ENCODE data around the gene SCAF4. TPM values are rescaled to one million over a fixed set of nuclear protein-coding genes. Genes with fewer than 3 reads are reported as not detected.

SCAF4 gene
- total and polyA plus RNA-seq, 2 donors (not counting 1 experiment from before 2014, with no cell fraction given), result 42.3 to 110 TPM

DNA sequence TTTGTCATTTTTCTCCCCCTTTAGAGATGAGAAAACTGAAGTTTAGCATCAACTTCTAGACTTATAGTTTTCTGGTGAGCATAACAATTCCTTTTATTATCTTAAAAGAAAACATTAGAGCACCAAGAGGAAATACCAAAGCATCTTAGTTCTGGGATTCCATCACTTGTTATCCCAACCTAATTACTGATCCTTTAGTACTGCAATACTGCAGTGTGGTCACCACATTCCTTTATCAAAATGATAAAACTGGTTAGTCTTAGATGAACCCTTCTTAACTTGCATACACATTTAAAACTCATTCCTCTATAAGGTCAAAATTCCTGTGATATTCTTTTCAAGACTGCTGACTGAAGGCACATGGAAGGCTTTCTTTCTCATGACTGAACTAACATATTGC, 49.3 kb downstream of the SCAF4 start:
- intact Hi-C loops (cut with micrococcal nuclease), result no loop called here
- Histone ChIP-seq H3K79me2 (ENCODE audit: control insufficient read depth, insufficient read depth, low read length) (no peaks in the 10 kb centered on the region), H3K9me3 (ENCODE audit: control extremely low read depth in 1 of 3, control insufficient read depth in 2 of 3, insufficient read depth in 1 of 3, low read length in 2 of 3) (no peaks in the 10 kb centered on the region), H3K36me3 (replicated peaks in 1 of 2; ENCODE audit: control extremely low read depth in 1 of 2, control insufficient read depth in 1 of 2, extremely low read depth in 1 of 2, insufficient read depth in 2 of 2, low read length in 1 of 2) (peaks cover 26 to 52% of the 10 kb centered on the region in 2 experiments), H3K9ac (ENCODE audit: low read length) (no peak overlapping the region), H3K27me3 (replicated peaks in 1 of 4; ENCODE audit: control extremely low read depth in 1 of 4, control insufficient read depth in 3 of 4, insufficient read depth in 4 of 4, low read length in 3 of 4) (no peaks in the 10 kb centered on the region), H3K4me3 (ENCODE audit: control extremely low read depth in 1 of 5, extremely low read depth in 1 of 5, insufficient read depth in 1 of 5, low read depth in 2 of 5, low read length in 4 of 5) (no peak overlapping the region), H3K4me2 (replicated peaks; ENCODE audit: low read depth, low read length, poor library complexity, severe bottlenecking) (no peak overlapping the region), H3K27ac (ENCODE audit: low read length in 2 of 2) (no peak overlapping the region), H3K4me1 (ENCODE audit: control insufficient read depth in 2 of 2, insufficient read depth in 2 of 2, low read length in 2 of 2) (no peaks in the 10 kb centered on the region), H2AFZ (ENCODE audit: insufficient read depth, low read depth, low read length, poor library complexity, severe bottlenecking) (no peak overlapping the region), H4K20me1 (ENCODE audit: control insufficient read depth, insufficient read depth, low read length, poor library complexity, severe bottlenecking) (peaks cover 11% of the 10 kb centered on the region)
- ChIA-PET CTCF (no interaction called here), POLR2A (no interaction called here)
- TF ChIP-seq, protein P1, sequence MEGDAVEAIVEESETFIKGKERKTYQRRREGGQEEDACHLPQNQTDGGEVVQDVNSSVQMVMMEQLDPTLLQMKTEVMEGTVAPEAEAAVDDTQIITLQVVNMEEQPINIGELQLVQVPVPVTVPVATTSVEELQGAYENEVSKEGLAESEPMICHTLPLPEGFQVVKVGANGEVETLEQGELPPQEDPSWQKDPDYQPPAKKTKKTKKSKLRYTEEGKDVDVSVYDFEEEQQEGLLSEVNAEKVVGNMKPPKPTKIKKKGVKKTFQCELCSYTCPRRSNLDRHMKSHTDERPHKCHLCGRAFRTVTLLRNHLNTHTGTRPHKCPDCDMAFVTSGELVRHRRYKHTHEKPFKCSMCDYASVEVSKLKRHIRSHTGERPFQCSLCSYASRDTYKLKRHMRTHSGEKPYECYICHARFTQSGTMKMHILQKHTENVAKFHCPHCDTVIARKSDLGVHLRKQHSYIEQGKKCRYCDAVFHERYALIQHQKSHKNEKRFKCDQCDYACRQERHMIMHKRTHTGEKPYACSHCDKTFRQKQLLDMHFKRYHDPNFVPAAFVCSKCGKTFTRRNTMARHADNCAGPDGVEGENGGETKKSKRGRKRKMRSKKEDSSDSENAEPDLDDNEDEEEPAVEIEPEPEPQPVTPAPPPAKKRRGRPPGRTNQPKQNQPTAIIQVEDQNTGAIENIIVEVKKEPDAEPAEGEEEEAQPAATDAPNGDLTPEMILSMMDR (IDR thresholded peaks at IDR 0.05), result no peak
- TF ChIP-seq EZH2 (IDR thresholded peaks at IDR 0.05; ENCODE audit: borderline replicate concordance, insufficient read depth, low read depth, low read length, poor library complexity, severe bottlenecking), result no peak
- ATAC-seq (ENCODE audit: low read depth), result no peak
- DNase-seq, result no peak
- no peak overlapping the region for H3K27ac Mint-ChIP-seq
- no peak overlapping the region for H3K4me3 Mint-ChIP-seq
- no peaks in the 10 kb centered on the region for H3K27me3 Mint-ChIP-seq
- H3K4me1 Mint-ChIP-seq, result no peaks in the 10 kb centered on the region
- no peaks in the 10 kb centered on the region for H3K9me3 Mint-ChIP-seq (ENCODE audit: insufficient read depth)

DNA sequence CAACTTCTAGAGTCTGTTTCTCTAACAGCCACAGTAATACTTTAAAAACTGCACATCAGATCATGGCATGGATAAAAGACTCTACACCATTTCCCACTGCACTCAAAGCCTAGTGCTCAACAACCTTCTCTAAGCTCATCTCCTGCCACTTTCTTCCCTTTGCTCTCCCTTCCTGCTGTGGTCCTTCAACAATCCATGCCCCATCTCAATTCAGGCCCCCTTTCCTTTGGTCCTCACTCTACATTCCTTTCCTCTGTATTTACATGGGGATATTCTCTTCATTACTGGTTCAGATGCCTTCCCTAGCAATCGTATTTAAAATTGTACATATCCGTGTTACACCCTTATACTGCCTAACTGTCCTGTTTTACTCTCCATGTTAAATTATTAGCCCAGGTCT, 53.4 kb downstream of the SCAF4 start:
- no peaks in the 10 kb centered on the region for H3K9me3 ChIP-seq (ENCODE audit: control extremely low read depth in 1 of 3, control insufficient read depth in 2 of 3, insufficient read depth in 1 of 3, low read length in 2 of 3)
- H3K4me3 ChIP-seq (ENCODE audit: control extremely low read depth in 1 of 5, extremely low read depth in 1 of 5, insufficient read depth in 1 of 5, low read depth in 2 of 5, low read length in 4 of 5), result no peak overlapping the region
- no peaks in the 10 kb centered on the region for H3K27me3 Mint-ChIP-seq
- H3K4me1 Mint-ChIP-seq, result no peaks in the 10 kb centered on the region
- DNase-seq (no peak), ATAC-seq (ENCODE audit: low read depth) (no peak)
- ChIA-PET CTCF (no interaction called here), POLR2A (interaction anchor here (0.6 kb wide), 1 partner anchor 172 kb away, joined by 3 read pairs; no protein-coding TSS in a partner anchor)
- intact Hi-C loops (cut with micrococcal nuclease), result no loop called here
- WGBS (ENCODE audit: insufficient coverage), result no CpG with 5 or more reads among the region's 2 CpGs
- H3K9ac ChIP-seq (ENCODE audit: low read length), result no peak overlapping the region
- peaks cover 6 to 10% of the 10 kb centered on the region in 2 donors for H3K4me1 ChIP-seq (ENCODE audit: control insufficient read depth in 2 of 2, insufficient read depth in 2 of 2, low read length in 2 of 2)
- no peaks in the 10 kb centered on the region for H4K20me1 ChIP-seq (ENCODE audit: control insufficient read depth, insufficient read depth, low read length, poor library complexity, severe bottlenecking)
- no peaks in the 10 kb centered on the region for H3K9me3 Mint-ChIP-seq (ENCODE audit: insufficient read depth)
- peaks cover 11 to 18% of the 10 kb centered on the region in 2 experiments for H3K36me3 ChIP-seq (replicated peaks in 1 of 2; ENCODE audit: control extremely low read depth in 1 of 2, control insufficient read depth in 1 of 2, extremely low read depth in 1 of 2, insufficient read depth in 2 of 2, low read length in 1 of 2)
- H3K27ac Mint-ChIP-seq, result no peak overlapping the region
- H3K27ac ChIP-seq (ENCODE audit: low read length in 2 of 2), result no peak overlapping the region
- no peaks in the 10 kb centered on the region for H3K27me3 ChIP-seq (replicated peaks in 1 of 4; ENCODE audit: control extremely low read depth in 1 of 4, control insufficient read depth in 3 of 4, insufficient read depth in 4 of 4, low read length in 3 of 4)
- no peaks in the 10 kb centered on the region for H3K79me2 ChIP-seq (ENCODE audit: control insufficient read depth, insufficient read depth, low read length)
- H3K4me2 ChIP-seq (replicated peaks; ENCODE audit: low read depth, low read length, poor library complexity, severe bottlenecking), result no peak overlapping the region
- TF ChIP-seq EZH2 (IDR thresholded peaks at IDR 0.05; ENCODE audit: borderline replicate concordance, insufficient read depth, low read depth, low read length, poor library complexity, severe bottlenecking), result no peak
- TF ChIP-seq, protein P1 (IDR thresholded peaks at IDR 0.05), result no peak
- H3K4me3 Mint-ChIP-seq, result no peak overlapping the region
- no peak overlapping the region for H2AFZ ChIP-seq (ENCODE audit: insufficient read depth, low read depth, low read length, poor library complexity, severe bottlenecking)
